PFSK-1 (cell line): ENCODE measurements around the gene FBXO8.

ENCODE experiments used
- FOXP2 ChIP-seq: optimal IDR thresholded peaks from 2 replicates; pipeline ENCODE3; 2011; ENCODE audit warnings: borderline replicate concordance, control low read depth, inconsistent platforms; ENCODE audit not compliant: insufficient read depth; ENCODE audit errors: extremely low read length, extremely low read depth
- POLR2AphosphoS5 ChIP-seq: IDR thresholded peaks from 2 replicates; pipeline ENCODE4 v1.6.1; 2012; ENCODE audit warnings: low read depth, mild to moderate bottlenecking, control low read depth, low read length, moderate library complexity
- REST ChIP-seq, 2 experiments: IDR thresholded peaks; 2 replicates each; pipeline versions ENCODE4 v1.6.1 to v1.8.0; 2011 to 2012; ENCODE audit warnings: low read depth in 2 of 2, low read length in 2 of 2, control low read depth in 1 of 2, inconsistent platforms in 1 of 2, mild to moderate bottlenecking in 1 of 2, moderate library complexity in 1 of 2; ENCODE audit not compliant: insufficient read depth in 1 of 2
- SIN3A ChIP-seq: IDR thresholded peaks from 2 replicates; pipeline ENCODE4 v1.6.1; 2012; ENCODE audit warnings: mild to moderate bottlenecking, low read length, moderate library complexity, borderline replicate concordance; ENCODE audit not compliant: insufficient read depth
- TAF1 ChIP-seq: IDR thresholded peaks from 2 replicates; pipeline ENCODE4 v1.6.1; 2012; ENCODE audit warnings: low read length, control low read depth, borderline replicate concordance; ENCODE audit not compliant: insufficient read depth

Gene FBXO8

GRCh38 chr4:174207367-174207766 lies 76.1 kb downstream of the FBXO8 start:
- TF ChIP-seq FOXP2 (no peak), POLR2AphosphoS5 (no peak), SIN3A (no peak)

- TF ChIP-seq TAF1 (no peak), FOXP2 (no peak), POLR2AphosphoS5 (no peak)
Observed at GRCh38 chr4:174204164-174204831, 79.2 kb downstream of the FBXO8 start.

GRCh38 chr4:174201871-174202270 lies 81.6 kb downstream of the FBXO8 start:
- TF ChIP-seq SIN3A (no peak), FOXP2 (no peak), REST (IDR thresholded peaks at IDR 0.05; ENCODE audit: insufficient read depth in 1 of 2, low read depth in 2 of 2, low read length in 2 of 2) (no peak), POLR2AphosphoS5 (no peak), TAF1 (no peak)

GRCh38 chr4:174199735-174200134 lies 83.7 kb downstream of the FBXO8 start:
- TF ChIP-seq TAF1 (no peak), FOXP2 (no peak), POLR2AphosphoS5 (no peak), REST (IDR thresholded peaks at IDR 0.05; ENCODE audit: insufficient read depth in 1 of 2, low read depth in 2 of 2, low read length in 2 of 2) (no peak), SIN3A (no peak)

GRCh38 chr4:174198828-174199227 lies 84.6 kb downstream of the FBXO8 start:
- TF ChIP-seq REST (IDR thresholded peaks at IDR 0.05; ENCODE audit: insufficient read depth in 1 of 2, low read depth in 2 of 2, low read length in 2 of 2) (no peak), TAF1 (no peak)

GRCh38 chr4:174198396-174198795 lies 85.1 kb downstream of the FBXO8 start:
- TF ChIP-seq FOXP2 (no peak), REST (IDR thresholded peaks at IDR 0.05; ENCODE audit: insufficient read depth in 1 of 2, low read depth in 2 of 2, low read length in 2 of 2) (no peak), TAF1 (no peak), POLR2AphosphoS5 (no peak), SIN3A (no peak)
